UCSD-AML1 (cell line): ENCODE results near the gene PLEKHM2.

ENCODE experiments used
- DNase-seq: peaks from one replicate; lab custom pipeline; 2025; ENCODE audit not compliant: unreplicated experiment; lab: John Stamatoyannopoulos, UW

The PLEKHM2 gene

DNA sequence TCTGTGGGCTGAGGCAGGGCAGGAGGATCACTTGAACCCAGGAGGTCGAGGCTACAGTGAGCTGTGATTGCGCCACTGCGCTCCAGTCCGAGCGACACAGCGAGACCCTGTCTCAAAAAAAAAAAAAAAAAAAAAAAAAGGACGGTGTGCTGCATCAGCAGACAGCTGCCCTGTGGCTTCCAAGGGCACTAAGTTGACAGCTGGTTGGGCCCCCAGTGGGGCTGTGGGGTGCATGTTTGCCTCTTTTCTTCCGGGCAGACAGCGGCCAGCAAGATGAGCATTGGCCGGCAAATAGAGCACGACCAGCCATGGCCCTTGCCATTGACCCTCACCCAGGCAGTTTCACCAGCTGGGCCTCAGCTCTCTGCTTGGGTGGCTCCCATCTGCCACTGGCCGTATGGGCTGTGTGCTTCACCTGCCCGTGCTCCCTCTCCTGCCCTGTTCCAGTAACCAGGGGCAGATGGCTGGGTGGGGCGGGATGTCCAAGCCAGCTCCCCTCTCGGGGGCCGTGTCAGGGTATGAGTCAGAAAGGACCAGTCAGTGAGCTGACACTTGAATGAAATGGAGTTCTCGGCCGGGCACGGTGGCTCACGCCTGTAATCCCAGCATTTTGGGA is 39.6 kb downstream of the PLEKHM2 start:
- no peak for DNase-seq

DNA sequence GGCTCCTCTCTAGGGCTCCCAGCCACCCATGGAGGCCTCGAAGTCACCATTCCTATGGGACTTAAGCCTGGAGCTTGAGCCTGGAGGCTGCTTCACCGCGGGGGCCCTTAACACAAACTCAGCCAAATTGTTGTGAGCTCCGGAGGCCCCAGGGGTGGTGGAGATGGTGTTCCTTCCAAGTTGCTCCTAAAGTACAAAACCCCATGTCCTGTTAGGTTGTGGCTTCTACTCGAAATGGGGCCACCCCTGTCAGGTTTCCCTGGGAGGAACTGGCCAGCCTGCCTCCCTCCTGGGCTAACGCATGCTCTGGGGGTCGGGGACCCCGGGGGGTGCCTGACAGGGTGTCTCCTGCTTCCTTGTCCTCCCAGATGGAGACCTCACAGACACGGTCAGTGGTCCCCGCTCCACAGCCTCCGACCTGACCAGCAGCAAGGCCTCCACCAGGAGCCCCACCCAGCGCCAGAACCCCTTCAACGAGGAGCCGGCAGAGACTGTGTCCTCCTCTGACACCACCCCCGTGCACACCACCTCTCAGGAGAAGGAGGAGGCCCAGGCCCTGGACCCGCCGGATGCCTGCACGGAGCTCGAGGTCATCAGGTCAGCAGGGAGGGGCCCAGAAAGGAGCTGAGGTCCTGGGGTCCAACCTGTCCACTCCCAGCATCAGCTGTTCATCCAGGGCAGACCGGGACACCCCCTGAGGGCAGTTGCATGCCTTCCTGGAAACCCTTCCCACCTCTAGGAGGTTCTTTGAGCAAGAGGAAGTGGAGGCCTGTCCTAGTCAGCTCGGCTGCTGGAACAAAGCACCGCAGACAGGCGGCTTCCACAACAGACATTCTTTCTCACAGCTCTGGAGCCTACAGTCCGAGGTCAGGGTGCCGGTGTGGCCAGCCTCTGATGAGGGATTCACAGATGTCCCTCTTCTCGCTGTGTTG is 41.1 kb downstream of the PLEKHM2 start:
- DNase-seq: no peak

DNA sequence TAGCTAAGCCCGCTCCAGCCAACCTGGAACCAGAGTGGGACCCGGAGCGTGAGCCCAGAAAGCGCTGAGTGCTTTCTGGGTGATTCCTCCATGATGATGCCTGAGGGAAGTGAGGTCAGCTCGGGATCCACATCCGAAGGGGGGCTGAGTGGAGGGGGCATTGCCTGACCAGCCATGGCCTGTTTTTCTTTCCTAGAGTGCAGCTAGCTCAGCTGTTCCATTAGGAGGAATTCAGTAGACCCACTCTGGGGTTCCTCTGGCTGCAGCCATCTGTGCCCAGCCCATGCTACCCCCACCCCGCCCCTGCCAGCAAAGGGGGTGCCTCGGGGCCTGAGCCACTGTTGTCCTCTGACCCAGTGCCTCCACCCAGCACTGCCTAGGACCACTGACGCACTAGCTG is 42.4 kb downstream of the PLEKHM2 start:
- no peak for DNase-seq

DNA sequence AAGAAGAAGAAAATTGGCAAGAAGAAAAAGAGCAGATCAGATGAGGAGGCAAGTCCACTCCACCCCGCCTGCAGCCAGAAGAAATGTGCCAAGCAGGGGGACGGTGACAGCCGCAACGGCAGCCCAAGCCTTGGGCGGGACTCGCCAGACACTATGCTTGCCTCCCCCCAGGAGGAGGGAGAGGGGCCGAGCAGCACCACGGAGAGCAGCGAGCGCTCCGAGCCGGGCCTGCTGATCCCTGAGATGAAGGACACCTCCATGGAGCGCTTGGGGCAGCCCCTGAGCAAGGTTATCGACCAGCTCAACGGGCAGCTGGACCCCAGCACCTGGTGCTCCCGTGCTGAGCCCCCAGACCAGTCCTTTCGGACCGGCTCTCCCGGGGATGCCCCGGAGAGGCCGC is 42.9 kb downstream of the PLEKHM2 start:
- DNase-seq: no peak

DNA sequence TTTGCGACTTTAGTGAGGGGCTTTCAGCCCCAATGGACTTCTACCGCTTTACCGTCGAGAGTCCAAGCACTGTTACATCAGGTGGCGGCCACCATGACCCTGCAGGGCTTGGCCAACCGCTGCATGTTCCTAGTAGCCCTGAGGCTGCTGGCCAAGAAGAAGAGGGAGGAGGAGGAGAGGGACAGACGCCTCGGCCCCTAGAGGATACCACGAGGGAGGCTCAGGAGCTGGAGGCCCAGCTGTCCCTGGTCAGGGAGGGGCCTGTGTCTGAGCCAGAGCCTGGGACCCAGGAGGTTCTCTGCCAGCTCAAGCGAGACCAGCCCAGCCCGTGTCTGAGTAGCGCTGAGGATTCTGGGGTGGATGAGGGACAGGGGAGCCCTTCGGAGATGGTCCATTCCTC is 43.3 kb downstream of the PLEKHM2 start:
- DNase-seq: no peak

DNA sequence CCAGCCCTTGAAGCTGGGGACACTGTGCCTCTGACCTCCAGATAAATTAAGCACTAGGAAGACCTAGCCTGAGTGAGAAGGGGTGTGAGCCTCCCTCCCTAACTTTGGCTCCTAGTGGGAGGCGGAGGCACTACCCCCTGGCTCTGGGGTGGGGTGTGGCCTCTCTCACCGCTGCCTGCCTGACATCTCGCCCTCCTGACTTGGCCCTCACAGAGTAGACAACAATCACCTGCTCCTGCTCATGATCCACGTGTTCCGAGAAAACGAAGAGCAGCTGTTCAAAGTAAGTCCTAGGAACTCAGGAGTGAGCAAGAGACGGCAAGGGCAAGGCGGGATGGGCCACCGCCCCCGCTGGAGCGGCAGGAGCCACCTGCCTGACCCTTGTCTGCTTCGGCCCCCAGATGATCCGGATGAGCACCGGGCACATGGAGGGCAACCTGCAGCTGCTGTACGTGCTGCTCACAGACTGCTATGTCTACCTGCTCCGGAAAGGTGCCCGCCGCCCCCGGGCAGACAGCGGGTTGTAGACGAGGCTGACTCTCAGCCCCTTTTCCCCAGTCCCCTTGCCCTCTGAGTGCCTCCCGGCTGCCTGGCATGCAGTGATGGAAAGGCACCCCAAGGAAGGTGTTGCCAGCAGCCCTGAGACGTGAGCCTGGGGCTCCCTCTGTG is 43.9 kb downstream of the PLEKHM2 start:
- no peak for DNase-seq

DNA sequence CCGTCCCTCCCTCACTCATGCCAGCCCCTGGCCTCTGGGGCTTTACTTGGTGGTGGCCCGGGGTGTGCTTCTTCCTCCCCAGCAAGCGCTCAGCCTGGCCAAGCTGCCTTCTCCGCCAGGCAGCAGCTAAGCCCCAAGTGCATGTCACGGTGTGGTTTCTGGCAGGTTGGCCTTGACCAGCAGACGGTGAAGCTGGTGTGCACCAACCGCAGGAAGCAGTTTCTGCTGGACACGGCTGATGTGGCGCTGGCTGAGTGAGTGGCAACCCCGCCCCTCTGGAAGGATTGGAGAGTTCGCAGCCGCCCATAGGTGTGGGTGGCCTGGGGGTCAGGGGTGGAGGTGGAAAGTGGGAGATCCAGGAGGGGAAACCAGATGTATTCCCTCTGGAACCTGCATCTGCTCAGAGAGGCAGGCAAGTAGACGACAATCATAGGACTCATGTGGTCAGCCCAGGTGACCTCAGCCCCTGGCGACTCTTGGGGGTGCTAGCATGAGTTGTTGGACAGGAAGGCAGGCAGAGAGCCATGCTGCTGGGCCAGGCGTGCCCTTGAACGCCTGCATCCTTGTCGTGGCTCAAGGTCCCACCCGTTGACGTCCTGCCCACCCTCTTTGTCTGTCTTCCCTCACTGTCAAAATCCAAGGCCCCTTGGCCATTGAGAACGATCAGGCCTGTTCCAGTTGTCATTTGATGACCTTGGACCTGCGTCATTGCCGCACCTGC is 45.0 kb downstream of the PLEKHM2 start:
- no peak for DNase-seq

DNA sequence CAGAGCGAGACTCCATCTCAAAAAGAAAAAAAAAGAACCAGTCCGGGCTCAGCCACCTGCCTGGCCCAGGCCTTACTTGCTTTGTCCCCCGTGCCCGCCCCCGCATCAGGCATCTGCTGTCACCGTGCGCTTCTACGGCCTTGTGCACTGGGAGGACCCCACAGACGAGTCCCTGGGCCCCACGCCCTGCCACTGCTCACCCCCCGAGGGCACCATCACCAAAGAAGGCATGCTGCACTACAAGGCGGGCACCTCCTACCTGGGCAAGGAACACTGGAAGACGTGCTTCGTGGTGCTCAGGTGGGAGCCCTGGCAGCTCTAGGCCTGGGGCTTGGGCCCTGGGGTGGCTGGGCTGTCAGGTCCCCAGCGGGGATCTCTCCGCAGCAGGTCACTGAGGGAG is 46.3 kb downstream of the PLEKHM2 start:
- no peak for DNase-seq

DNA sequence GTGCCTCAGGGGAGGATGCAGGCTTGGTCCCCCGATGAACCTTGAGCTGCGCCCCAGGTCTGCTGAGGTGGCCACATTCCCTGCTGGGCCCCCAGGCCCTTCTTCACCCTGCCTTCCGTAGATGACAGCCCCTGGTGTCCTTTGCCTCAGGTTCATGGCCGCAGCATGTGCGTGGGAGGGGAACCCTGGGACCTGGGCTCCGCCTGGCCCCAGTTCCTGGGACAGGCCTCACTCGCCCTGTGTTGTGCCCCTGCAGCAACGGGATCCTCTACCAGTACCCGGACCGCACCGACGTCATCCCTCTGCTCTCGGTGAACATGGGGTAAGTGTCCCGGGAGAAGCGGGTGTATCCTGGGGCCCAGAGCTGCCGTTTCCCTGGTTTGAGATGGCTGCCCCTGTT is 46.8 kb downstream of the PLEKHM2 start:
- DNase-seq: no peak

DNA sequence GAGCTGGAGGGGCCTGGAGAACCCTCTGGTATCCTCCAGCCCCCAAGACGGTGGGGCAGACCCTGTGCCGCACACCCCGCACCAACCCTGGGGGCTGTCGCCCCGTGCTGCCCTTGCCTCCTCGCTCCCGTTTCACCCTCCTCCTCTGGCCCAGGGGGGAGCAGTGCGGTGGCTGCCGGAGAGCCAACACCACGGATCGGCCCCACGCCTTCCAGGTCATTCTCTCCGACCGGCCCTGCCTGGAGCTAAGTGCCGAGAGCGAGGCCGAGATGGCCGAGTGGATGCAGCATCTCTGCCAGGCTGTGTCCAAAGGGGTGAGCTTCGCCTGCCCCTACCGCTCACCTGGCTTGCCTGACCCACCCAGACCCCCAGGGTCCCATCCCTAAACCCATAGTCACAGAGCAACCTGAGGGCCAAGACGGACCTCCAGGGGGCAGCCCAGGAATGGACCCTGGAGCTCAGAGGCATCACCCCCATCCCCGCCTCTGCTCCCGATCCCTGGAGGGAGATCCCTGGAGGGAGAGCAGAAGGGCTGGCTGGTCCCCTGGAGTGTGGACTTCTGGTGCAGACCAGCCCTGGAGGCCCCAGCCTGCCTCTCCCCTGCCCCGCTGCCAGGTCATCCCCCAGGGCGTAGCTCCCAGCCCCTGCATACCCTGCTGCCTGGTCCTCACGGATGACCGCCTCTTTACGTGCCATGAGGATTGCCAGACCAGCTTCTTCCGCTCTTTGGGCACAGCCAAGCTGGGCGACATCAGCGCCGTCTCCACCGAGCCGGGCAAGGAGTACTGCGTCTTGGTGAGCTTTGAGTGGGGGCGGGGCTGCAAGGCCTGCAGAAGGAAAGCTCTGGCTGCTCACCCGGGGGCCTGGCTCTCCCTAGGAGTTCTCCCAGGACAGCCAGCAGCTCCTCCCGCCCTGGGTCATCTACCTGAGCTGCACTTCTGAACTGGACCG is 47.9 kb downstream of the PLEKHM2 start:
- DNase-seq: no peak

DNA sequence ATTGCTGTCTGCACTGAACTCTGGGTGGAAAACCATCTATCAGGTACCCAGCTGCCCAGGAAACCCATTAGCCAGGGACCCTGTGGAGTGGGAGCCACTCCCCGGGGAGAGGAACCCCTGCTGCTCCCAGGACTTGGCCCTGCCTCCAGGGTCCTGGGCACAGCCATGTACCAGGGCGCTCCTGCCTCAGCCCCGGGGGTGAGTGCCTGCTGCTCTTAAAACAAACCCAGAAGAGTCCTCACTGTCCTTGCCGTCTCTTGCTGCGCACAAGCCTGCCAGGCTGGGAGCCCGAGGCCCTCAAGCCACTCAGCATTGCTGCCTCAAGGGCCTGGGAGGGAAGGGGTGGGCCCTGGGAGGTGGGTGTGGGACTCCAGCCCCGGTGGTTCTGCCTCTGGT is 48.6 kb downstream of the PLEKHM2 start:
- DNase-seq: no peak

DNA sequence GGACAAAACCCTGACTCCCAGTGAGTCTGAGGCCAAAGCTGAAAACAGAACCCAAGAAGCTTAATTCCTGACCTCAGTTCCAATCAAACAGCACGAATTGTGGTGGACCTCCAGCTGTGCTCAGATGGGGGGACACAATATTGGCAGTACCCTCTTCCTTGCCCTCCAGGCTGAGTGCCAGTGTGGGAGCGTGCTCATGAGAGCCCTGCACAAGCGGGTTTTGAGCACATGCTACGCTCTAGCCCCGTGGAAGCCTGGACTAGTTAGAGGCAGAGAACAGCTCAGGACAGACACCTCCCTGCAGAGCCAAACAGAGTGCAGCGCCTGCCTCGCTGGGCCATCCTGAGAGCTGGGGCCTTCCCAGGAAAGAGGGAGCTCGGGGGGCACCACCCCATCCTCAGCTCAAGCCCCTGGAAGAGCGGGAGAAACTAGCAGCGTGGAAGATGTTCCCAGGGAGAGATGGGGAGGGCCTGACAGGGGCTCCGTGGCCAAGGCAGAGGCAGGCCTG is 49.2 kb downstream of the PLEKHM2 start:
- DNase-seq: no peak

DNA sequence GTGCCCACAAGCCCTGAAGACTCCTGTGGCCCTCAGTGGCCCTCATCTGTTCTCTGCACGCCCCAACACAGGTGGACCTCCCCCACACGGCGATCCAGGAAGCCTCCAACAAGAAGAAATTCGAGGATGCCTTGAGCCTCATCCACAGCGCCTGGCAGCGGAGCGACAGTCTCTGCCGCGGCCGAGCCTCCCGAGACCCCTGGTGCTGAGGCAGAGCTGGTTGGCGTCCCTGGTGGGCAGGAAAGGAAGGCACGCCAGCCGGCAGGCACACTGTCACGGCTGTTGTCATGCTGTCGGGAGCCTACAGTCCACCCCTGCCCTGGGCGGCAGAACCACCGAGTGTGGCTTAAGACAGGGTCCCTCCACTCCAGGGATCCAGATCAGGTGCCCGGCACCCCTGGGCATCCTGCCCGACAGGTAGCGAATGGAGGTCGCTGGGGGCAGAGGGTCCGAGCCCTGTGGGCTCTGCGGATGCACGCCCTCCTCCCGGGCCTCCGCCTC is 49.7 kb downstream of the PLEKHM2 start:
- no peak for DNase-seq

DNA sequence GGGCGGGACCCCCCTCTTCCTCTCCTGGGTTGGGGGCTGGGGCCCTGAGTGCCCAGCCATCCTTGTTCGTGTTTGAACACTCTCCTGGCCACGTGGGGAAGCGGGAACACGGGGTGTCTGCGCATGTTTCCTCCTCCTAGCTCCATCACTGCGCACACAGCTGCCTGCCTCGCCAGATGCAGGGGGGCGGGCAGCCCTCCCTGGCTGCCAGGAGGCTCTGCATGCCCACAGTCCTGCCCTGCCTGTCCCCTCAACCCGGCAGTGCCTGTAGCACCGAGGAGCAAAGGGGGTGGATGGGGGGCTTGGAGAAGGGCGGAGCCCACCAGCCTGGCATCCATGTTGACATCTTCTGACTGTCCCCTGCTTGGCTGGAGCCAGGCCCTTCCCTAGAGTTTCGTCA is 50.2 kb downstream of the PLEKHM2 start:
- no peak for DNase-seq

DNA sequence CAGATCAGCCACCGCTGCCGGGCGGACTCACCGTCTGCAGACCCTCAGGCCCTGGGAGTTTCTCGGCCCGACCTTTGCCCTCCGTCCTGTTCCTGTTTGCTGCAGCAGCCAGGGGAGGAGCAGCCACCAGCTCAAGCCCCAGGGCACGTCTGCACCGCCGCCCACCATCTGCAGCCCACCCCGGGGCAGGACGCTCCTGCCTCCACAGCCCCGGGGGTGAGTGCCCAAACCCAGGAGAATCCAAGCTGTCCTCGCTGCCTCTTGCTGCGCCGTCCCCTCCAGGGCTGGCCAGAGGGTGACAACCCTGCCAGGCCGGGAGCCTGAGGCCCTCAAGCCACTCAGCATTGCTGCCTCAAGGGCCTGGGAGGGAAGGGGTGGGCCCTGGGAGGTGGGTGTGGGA is 50.8 kb downstream of the PLEKHM2 start:
- no peak for DNase-seq

DNA sequence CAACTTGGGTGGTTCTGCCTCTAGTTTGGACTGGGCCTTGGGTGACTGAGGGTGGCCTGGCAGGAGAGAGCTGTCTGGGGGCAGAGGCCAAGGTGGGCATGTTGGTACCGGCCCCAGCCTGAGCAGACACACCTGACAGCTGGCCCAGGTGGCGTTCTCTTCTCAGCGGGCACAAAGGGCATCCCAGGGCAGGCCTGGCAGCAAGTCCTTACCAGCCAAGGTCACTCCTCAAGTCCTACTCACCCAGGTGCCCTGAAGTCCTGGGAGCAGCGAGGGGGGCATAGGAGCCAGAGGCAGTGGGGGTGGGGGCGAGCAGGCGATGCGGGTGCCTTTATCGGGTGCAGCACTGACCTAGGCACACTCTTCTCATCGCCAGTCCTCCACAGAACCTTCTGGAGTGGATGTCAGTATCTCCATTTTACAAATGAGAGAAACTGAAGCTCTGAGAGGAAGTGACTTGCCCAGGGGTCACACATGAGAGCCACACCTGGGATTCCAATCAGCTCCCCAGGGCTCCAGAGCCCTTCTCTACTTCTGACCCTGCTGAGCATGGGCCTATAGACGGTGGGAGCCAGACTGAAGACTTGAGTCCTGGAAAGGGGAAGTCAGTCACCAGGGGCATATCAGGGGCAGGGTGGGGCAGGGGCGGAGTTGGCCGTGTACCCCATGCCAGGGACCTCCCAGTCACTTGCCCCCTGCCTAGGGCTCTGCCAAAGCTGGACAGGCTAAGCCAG is 51.4 kb downstream of the PLEKHM2 start:
- no peak for DNase-seq

DNA sequence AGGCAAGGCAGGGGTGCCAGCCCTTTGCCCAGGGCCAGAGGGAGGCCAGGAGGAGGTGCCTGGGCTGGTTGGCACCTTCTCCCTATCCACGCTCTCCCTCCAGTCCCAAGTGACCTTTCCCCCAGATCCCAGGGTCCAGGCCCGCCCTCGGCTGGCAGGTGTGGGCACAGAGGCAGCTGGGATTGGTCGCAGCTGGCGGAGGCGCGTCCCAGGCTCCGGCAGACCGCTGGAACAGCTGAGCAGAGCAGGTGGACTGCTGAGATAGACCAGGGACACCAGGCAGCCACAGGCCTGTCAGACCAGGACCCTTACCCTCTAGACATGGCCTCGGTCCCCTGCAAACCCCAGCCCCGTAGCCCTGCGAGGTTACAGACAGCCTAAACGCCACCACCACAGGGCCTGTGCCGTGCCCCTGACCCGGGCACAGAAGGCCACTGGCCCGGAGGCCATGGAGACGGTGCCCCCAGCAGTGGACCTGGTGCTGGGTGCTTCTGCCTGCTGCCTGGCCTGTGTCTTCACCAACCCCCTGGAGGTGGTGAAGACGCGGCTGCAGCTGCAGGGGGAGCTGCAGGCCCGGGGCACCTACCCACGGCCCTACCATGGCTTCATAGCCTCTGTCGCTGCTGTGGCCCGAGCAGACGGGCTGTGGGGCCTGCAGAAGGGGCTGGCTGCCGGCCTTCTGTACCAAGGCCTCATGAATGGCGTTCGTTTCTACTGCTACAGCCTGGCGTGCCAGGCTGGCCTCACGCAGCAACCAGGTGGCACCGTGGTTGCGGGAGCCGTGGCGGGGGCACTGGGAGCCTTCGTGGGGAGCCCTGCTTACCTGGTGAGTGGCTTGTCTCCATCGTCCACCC is 52.1 kb downstream of the PLEKHM2 start, which contains the start of gene SLC25A34:
Gene SLC25A34, plus strand, starts transcription at position 221 of the 854 bp plus-strand sequence. Its CDS starts 228 bp downstream, at position 449.
- DNase-seq: no peak

DNA sequence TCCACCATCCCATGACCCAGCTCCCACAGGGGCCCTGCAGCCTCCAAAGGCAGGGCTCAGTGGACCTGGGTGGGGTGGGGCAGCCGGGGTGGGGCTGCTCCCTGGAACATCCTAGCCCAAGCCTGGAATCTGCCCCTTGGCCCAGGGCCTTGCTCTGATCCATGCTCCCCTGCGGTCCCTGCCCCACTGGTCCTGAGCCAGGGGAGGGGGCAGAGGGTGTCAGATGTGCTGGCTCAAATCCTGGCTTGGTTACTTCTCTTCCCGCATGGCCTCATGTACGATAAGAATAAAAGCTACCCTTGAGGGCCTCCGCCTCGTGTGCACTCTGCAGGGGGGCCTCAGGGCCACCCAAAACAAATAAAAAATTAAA is 52.8 kb downstream of the PLEKHM2 start:
- DNase-seq: no peak
